Brain pericyte (primary cell): ENCODE data around the gene EHMT1.
"Not testable (repeated sequence)": the region's sequence is repeated elsewhere in the genome, so short reads cannot be mapped to it uniquely, and the experiment has no call there.

ENCODE experiments used
- DNase-seq: peaks from one replicate; pipeline ENCODE4 v3.0.0-alpha.2; 2012; ENCODE audit warnings: low read depth, low spot score

Gene EHMT1

DNA sequence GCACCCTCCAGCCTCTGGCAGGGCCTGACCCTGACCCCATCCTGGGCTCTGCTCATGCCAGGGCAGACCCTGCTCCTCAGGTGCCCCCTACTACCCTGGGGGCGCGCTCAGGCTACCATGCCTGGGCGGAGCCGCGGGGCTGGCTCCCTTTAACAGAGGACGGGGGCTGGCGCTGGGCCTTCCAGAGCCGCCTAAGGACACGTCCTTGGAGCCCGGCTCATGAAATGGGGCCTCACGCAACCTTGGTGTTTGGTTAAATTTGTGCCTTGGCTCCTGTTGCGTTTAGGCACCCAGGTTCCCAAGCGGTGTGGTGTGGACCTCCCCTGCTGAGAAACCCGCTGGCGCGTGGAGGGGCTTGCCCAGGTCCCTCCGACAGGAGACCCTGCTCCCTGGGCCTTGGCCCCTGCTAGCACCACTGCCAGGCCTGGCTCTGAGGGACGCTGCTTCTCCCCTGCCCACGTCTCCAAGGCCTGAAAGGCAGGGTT lies 3.4 kb upstream of the EHMT1 start:
- no peak for DNase-seq

DNA sequence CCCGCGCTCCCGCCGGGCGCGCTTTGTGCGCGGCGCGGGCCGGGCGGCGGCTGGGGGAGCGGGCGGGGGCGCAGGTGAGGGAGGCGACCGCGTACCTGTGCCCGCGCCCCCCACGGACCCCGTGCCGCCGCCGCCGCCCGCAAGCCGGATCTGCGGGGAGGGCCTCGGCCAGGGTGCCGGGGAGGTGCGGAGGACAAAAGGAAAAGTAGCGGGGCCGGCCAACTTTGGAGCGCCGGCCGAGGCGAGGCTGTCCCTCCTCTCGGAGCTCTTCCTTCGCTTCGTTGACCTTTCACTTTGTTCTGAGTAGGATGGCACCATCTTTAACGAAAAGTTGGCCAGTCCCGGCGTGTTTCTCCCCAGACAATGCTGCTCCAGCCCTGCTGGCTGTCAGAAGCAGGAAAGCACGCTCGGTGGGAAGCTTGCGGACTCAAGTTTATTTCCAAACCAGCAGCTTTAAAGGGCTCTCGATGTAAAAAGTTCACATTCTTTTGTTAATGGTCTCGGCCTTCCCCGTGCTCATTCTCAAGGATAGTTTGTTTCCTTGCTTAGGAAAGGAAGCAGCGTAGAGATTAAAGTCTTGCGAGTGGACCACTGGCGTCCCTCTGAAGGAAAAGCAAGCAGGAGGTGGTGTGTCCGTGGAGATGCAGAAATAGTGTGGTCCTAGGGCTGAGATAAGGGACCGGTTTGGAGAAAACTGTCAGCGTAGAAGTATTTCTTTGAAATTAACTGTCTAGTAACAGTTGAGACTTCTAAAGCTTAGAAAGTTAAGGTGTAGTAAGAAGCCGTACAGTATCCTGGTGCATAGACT lies 639 bp downstream of the EHMT1 start:
- no peak for DNase-seq

DNA sequence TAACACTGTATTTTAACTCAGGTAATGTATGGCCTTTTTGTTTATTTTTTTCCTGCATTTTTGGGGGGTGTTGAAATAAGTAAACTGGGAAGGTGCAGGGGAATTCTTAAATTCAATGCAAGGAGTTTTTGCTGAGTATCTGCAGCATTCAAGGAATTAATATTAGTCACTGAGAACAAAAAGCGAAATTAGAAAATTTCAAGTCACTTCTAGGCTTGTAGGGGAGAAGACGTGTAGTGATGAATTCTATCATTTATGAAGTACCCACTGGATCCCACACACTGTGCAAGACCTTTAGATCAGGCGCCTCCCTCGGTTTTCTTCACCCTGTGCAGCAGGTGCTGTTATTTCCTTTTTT lies 1.2 kb downstream of the EHMT1 start:
- DNase-seq: no peak

DNA sequence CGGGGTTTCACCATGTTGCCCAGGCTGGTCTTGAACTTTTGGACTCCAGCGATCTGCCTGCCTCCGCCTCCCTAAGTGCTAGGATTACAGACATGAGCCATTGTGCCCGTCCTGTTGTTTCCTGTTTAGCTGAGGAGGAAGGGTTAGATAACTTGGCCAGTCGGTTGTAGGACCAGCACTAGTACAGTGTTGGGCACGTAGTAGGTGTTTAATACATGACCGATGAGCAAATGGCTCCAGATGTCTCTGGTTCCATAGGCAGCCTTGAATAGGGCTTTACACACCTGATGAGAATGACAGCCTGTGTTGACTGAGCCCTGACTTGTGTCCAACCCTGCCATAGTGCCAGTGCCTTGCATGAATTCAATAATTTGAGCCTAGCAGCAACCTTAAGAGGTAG lies 1.8 kb downstream of the EHMT1 start:
- no peak for DNase-seq

DNA sequence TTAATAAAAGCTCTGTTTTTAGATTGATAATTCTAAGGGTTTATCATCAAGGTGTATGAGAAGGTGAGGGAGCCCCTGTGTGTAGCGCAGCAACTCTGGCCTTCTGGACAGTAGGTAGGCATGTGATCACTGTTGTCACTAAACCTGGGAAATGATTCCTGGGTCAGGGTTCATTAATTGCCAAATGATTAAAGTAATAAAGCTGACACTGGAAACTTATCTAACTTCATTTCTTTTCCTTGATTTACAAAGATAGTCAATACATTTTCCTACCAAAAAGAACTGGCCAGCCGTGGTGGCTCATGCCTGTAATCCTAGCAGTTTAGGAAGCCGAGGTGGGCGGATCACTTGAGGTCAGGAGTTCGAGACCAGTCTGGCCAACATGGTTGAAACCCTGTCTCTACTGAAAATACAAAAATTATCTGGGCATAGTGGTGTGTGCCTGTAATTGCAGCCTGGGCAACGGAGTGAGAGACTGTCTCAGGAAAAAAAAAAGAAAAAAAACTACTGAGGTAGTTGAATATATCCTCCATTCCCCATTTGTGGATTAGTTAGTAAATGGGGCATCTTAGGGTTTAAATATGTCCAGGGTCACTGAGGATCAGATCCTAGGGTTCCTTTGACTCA lies 2.4 kb downstream of the EHMT1 start:
- no peak for DNase-seq

DNA sequence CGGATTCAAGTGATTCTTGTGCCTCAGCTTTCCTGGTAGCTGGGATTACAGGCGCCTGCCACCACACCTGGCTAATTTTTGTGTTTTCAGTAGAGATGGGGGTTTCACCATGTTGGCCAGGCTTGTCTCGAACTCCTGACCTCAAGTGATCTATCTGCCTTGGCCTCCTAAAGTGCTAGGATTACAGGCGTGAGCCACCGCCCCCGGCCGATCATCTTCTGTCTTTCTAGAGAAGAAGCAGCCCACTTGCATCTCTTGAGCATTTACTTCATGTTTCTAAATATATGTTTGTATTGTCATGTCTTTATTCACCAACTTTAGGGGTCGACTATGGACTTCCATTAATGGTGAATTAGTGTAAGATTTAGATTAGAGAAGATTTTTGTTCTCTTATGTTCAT lies 3.4 kb downstream of the EHMT1 start:
- not testable (repeated sequence) for DNase-seq

DNA sequence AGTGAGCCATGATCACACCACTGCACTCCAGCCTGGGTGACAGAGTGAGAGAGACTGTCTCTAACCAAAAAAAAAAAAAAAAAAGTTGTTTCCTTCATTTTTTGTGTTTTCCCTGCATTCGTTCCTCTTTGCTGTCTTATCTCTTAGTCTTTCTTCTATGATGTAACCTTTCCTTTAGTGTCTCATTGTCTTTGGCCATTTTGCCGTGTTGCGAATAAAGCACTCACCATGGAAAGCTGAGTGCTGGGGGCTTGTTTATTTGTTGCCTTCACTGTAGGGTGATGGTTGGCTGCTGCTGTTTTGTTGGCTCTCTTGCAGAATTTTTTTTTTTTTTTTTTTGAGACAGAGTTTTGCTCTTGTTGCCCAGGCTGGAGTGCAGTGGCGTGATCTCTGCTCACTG lies 7.7 kb downstream of the EHMT1 start:
- DNase-seq: no peak

DNA sequence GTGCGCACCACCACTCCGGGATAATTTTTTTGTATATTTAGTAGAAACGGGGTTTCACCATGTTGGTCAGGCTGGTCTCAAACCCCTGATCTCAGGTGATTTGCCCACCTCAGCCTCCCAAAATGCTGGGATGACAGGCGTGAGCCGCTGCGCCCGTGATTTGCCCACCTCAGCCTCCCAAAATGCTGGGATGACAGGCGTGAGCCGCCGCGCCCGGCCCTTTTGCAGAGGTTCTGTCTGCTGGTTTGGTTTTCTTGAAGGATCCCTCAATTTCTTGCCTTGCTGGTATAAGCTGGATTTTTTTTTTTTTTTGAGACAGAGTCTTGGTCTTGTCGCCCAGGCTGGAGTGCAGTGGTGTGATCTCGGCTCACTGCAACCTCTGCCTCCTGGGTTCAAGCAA lies 8.6 kb downstream of the EHMT1 start:
- not testable (repeated sequence) for DNase-seq

DNA sequence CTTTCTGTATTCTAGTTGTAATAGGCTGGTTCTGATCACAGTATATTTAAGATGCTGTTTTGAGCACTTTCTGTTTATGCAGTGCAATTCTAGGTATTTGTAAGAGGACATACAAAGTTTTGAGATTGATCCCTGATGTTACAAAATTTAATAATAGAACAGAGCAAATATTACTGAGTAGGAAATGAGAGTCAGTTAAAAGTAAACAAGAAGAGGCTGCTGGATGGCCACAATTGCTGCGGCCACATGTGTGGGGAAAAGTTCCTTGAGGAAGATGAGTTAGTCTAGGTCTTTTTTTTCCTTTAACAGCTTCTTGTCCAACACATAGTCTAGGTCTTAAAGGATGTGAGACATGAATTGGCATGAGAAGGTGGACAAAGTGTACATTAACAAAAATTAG lies 11.3 kb downstream of the EHMT1 start:
- no peak for DNase-seq

DNA sequence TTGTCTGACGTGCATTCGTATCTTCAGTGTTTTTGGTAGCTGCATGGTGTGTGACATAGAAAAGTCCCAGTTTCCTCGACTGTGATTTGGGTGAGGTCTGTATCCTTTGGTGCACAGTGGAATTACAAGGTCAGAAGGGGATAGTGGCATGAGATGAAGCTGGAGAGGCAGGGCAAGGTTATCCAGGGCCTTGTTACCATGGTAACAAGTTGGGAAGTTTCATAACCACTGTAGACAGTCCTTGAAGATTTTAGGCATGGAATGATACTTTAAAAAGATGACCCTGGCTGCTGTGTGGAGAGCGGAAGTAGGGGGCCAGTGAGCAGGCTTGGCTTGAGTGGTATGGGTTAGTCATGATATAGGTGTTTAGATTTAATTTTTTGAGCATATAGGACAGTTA lies 11.9 kb downstream of the EHMT1 start:
- no peak for DNase-seq

DNA sequence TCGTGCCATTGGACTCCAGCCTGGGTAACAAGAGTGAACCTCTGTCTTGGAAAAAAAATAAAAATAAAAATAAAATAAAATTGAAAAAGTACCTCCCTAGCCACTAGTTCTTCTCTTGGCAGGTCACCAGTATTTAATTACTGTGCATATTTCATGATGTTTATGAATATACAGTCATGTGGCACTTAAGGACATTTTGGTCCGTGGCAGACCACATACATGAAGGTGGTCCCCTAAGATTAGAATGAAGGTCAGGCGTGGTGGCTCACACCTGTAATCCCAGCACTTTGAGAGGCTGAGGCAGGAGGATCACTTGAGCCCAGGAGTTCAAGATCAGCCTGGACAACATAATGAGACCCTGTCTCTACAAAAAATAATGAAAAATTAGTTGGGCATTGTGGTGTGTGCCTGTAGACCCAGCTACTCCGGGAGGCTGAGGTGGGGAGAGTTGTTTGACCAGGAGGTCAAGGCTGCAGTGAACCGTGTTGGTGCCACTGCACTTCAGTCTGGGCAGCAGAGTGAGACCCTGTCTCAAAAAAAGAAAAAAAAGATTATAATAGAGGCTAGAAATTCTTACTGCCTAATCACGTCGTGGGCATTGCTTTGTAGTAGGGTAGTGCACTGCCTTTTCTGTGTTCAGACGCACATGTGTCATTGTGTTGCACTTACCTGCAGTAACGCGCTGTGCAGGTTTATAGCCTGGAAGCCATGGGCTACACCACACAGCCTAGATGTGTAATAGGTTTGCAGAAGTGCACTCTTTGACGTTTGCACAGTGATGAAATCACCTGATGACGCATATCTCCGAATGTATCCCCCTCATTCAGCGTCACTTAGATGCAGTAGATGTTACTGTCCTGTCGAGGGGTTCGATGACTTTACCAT lies 12.8 kb downstream of the EHMT1 start:
- DNase-seq: no peak

DNA sequence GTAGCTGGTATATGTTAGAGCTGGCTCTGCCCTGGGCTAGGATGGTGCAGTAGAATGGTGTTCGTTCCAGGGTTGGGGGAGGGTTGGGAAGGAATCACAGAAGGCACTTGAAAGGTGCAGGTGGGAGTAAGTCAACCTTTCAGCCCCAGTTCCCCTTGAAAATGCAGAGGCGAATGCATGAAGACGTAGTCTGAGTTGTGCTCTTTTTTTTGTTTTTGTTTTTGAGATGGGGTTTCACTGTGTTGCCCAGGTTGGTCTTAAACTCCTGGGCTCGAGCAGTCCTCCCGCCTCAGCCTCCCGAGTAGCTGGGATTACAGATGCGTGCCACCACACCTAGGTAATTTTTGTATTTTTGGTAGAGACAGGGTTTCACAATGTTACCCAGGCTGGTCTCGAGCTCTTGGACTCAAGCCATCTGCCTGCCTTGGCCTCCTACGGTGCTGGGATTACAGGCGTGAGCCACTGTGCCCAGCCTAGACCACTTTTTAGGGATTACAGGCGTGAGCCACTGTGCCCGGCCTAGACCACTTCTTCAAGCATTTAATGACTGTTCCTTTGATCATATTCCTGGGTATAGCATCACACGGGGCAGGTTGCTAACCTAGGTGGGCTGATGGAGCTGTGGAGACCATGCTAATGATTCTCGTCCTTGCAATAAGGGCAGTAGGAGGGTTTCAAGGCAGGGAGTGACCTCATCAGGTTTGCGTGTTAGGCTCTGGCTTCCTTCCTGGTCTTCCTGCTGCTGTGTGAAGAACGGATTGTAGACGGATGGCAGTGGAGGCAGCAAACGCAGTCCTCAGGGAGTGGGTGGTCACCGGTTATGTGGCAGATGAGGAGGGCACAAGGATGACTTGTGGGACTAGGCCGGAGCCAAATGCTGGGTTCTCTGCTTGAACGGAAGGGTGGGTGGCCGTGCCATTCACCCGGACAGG lies 13.7 kb downstream of the EHMT1 start:
- DNase-seq: no peak

DNA sequence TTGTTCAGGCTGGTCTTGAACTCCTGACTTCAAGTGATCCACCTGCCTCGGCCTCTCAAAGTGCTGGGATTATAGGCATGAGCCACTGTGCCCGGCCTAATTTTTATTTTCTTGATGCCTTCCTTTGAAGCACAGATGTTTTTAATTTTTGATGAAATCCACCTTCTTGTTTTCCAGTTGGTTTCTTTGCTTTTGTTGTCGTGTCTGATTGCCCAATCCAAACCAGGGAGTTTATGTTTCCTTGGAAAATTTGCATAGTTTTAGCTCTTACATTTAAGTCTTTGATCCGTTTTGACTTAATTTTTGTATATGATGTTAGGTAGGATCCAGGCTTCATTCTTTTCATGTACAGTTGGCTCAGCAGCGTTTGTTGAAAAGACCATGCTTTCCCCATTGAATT lies 15.2 kb downstream of the EHMT1 start:
- DNase-seq: no peak

DNA sequence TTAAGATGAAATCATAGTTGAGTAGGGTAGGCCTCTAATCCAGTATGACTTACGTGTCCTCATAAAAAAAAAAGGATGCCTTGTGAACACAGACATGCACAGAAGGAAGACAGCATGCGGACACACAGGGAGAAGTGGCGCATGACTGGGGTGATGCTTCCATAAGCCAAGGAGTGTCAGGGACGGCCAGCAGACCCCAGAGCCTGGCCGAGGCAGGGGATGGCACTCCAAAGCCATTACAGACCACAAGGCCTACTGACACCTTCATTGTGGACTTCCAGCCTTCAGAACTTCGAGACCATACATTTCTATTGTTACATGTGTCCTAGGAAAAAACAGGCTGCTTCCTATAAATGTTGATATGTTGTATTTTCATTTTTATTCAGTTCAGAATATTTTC lies 19.9 kb downstream of the EHMT1 start:
- DNase-seq: no peak

DNA sequence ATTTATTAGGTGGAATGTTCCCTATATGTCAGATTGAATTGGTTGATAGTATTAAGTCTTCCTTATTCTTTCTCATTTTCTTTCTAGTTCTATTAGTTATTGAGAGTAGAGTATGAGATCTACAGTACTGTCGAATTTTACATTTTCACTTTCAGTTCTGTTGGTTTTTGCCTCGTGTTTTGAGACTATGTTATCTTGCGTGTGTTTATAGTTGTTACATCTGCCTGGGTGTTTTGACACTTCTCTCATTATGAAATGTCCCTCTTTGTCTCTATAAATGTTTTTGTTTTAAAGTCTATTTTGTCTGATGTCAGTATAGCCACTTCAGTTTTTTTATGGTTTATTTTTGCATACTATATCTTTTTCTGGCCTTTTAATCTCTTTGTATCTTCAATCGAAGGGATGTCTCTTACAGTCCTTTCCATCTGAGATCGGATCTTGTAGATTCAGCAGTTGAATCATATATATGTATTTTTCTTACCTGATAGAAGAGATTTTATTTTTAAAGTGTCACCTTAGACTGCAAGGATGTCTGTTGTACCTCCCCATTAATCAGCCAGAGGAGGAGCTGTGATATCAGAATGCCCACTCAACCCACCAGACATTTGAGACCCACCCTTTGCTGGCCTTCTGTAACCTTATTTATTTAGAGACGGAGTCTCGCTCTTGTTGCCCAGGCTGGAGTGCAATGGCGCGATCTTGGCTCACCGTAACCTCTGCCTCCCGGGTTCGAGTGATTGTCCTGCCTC lies 20.7 kb downstream of the EHMT1 start:
- no peak for DNase-seq

DNA sequence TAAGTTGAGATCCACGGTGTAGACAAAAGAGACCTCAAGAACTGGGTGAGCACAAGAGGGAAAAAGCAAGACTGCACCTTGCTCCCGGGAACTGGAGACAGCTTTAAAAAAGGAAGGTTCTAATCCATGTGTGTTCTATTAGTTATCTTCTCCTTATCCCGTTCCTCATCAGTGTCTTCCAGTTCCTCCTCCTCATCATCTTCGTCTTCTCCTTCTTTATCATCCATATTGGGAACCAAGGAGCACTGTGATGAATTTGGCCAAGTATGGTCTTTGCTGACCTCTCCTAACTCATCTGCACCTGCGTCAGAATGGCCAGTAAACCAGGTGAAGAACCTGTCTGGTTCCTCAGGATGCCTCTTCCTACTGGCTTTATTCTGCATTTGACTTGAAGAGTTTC lies 22.1 kb downstream of the EHMT1 start:
- DNase-seq: no peak

DNA sequence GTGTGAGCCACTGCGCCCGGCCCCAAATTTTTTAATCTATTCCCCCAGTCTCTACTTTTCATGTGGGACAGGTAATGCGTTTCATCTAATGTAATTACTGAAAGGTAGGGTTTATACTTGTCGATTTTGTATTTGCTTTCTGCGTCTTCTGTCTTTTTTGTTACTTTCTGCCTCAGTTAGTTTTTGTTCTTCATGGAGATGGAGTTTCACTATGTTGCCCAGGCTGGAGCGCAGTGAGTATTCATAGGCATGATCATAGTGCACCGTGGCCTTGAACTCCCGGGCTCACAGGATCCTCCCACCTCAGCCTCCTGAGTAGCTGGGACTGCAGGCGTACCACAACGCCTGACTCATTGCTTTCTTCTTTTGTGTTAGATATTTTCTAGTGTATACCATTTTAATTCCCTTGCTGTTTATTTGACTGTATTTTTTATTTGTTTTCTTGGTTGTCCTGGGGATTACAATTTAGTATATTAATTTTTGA lies 23.4 kb downstream of the EHMT1 start:
- no peak for DNase-seq

DNA sequence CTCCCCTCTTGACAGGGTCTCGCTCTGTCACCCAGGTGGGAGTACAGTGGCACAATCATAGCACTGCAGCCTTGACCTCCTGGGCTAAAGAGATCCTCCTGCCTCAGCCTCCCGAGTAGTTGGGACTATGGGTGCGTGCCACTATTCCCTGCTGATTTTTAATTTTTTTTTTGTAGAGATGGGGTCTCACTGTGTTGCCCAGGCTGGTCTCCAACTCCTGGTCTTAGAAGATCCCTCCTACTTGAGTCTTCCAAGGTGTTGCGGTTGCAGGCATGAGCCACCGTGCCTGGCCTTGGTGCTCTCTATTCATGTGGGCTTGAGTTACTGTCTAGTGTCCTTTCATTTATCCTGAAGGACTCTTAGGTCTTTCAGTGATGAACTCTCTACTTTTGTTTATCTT lies 24.1 kb downstream of the EHMT1 start:
- DNase-seq: no peak

DNA sequence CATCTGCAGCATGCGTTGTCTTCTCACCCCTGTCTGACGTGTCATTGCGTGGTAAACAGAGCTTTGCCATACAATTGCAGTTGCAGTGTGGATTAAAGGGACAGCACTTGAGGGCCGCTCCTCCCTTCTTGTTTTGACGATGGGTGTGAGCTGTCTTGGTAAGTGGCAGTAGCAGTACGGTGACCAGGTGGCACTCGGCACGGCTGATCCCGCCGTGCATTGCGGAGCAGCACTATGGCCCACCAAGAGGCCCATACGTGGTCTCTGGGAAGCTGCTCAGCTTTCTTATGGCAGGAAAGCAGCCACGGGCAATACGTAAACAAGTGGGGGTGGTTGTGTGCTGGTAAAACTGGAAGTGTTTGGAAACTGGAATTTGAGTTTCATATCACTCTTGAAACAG lies 25.1 kb downstream of the EHMT1 start:
- DNase-seq: no peak

DNA sequence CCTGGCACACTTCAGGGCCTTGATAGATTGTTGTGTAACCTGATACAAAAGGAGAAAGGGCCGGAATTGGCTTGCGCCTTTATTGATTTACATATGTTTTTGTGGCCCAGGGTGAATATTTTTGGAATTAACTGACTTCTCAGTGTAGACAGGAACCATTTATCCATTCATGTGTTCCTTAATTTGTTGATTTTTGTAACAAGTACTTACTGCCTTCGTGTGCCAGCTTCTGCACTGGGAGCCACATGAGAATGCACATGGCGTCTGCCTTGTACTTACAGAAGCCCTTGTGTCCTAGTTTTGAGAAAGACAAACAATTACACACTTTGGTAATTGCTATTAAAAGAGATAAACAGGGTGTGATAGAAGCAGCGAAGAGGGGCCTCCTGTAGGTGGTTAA lies 26.4 kb downstream of the EHMT1 start:
- DNase-seq: no peak
